Ovary (tissue), 1 donor: ENCODE results near the gene PLAU.

Source experiments
- EP300 ChIP-seq: sonication (generic); formaldehyde crosslinking; IDR thresholded peaks from one replicate; pipeline ENCODE4 v1.6.1; 2017; ENCODE audit warnings: antibody characterized with exemption
- POLR2A ChIP-seq: fragments of 450-650 bp; IDR thresholded peaks from one replicate; pipeline ENCODE4 v1.6.1; 2017; ENCODE audit warnings: antibody characterized with exemption, mild to moderate bottlenecking, moderate library complexity

GRCh38 chr10:73914036-73914435 lies 3.1 kb downstream of the PLAU start:
- TF ChIP-seq EP300 = no peak
- no peak for TF ChIP-seq POLR2A
